HepG2 (cell line): ENCODE results near the gene ROCK1. TPM values are rescaled to one million over a fixed set of nuclear protein-coding genes. Genes with fewer than 3 reads are reported as not detected.

Experiments used
- ATAC-seq: fragments of 200-7000 bp; cut with Tn5 transposase; 3 replicates; pipeline ENCODE4 v1.9.1; 2020; ENCODE audit warnings: mild to moderate bottlenecking, moderate library complexity
- BruUV-seq: library from RNA; stranded (reverse); fragments of 400-500 nt; replicated peaks from 2 replicates; lab custom pipeline; 2021; lab: Mats Ljungman, UMichigan
- CTCF ChIA-PET: fragments of 300-600 bp; formaldehyde crosslinking; extraction: SDS; loops from one replicate; lab custom pipeline; 2021; ENCODE audit warnings: low total read pairs, inconsistent platforms, low intra/inter-chr PET ratio; lab: Yijun Ruan, JAX
- POLR2A ChIA-PET: fragments of 350-600 bp; sonication (Branson Sonifier 250); formaldehyde crosslinking; loops from one replicate; lab custom pipeline; 2020; ENCODE audit warnings: antibody characterized with exemption, inconsistent platforms; lab: Yijun Ruan, JAX
- DNase-seq: peaks from one replicate; pipeline ENCODE4 v3.0.0-alpha.2; 2015; ENCODE audit warnings: low spot score
- FAIRE-seq: peaks from 3 replicates; lab custom pipeline; 2011; peaks lifted over from hg19 to GRCh38; lab: Jason Lieb, UNC
- H2AFZ ChIP-seq: one replicate; pipeline ENCODE4 v1.6.1; 2011; ENCODE audit warnings: low read length, inconsistent platforms
- H3K27ac ChIP-seq: fragments of 300-600 bp; 3 replicates; pipeline ENCODE4 v1.8.0; 2011; ENCODE audit warnings: mixed run types, mild to moderate bottlenecking, mixed read lengths, low read length, inconsistent platforms; ENCODE audit not compliant: insufficient read depth; ENCODE audit errors: extremely low read length
- H3K27me3 ChIP-seq, 2 experiments: fragments of 200-600 bp in 1 of 2; 2 replicates in 1 of 2; 3 replicates in 1 of 2; pipeline versions ENCODE4 v1.6.0 to v1.8.0; 2011; ENCODE audit warnings: low read length in 2 of 2, mild to moderate bottlenecking in 2 of 2, moderate library complexity in 2 of 2, inconsistent platforms in 1 of 2; ENCODE audit not compliant: insufficient read depth in 2 of 2, control insufficient read depth in 1 of 2
- H3K36me3 ChIP-seq, 2 experiments: fragments of 200-600 bp in 1 of 2; replicated peaks in 1 of 2; 2 replicates in 1 of 2; 3 replicates in 1 of 2; pipeline versions ENCODE4 v1.5.1 to v1.8.0; 2011; ENCODE audit warnings: low read length in 2 of 2, inconsistent platforms in 1 of 2; ENCODE audit not compliant: insufficient read depth in 2 of 2, control insufficient read depth in 1 of 2
- H3K4me1 ChIP-seq: 2 replicates; pipeline ENCODE4 v1.5.1; 2012; ENCODE audit warnings: low read length, inconsistent platforms; ENCODE audit not compliant: insufficient read depth
- H3K4me2 ChIP-seq: 2 replicates; pipeline ENCODE4 v1.6.0; 2011; ENCODE audit warnings: low read depth, low read length, inconsistent platforms
- H3K4me3 ChIP-seq, 3 experiments: fragments of 200-600 bp in 1 of 3; sonication (generic), shearing (Covaris generic) in 1 of 3; replicated peaks in 1 of 3; 2 replicates each; pipeline ENCODE4 v1.5.1; 2011 to 2016; ENCODE audit warnings: low read length in 3 of 3, inconsistent platforms in 2 of 3, low read depth in 2 of 3, mild to moderate bottlenecking in 2 of 3, control low read depth in 1 of 3, mixed read lengths in 1 of 3; ENCODE audit not compliant: insufficient read depth in 1 of 3
- H3K79me2 ChIP-seq: one replicate; pipeline ENCODE4 v1.6.1; 2011; ENCODE audit warnings: low read length, inconsistent platforms; ENCODE audit not compliant: insufficient read depth
- H3K9ac ChIP-seq: 2 replicates; pipeline ENCODE4 v1.6.0; 2011; ENCODE audit warnings: mild to moderate bottlenecking, low read depth, low read length, inconsistent platforms; ENCODE audit not compliant: insufficient read depth
- H3K9me3 ChIP-seq: 2 replicates; pipeline ENCODE4 v1.5.1; 2012; ENCODE audit warnings: mild to moderate bottlenecking, low read length
- H4K20me1 ChIP-seq: 2 replicates; pipeline ENCODE4 v1.6.0; 2011; ENCODE audit warnings: inconsistent platforms, mild to moderate bottlenecking, low read length, moderate library complexity; ENCODE audit not compliant: insufficient read depth
- ZNF280D ChIP-seq: sonication (generic); formaldehyde crosslinking; IDR thresholded peaks from 2 replicates; pipeline ENCODE4 v1.5.1; 2020; ENCODE audit warnings: mild to moderate bottlenecking, missing genetic modification reagents
- ZNF326 ChIP-seq: sonication (generic); formaldehyde crosslinking; IDR thresholded peaks from 2 replicates; pipeline ENCODE4 v1.4.0; 2020; ENCODE audit warnings: missing genetic modification reagents, borderline replicate concordance
- ZNF562 ChIP-seq: sonication (generic); formaldehyde crosslinking; IDR thresholded peaks from 2 replicates; pipeline ENCODE4 v1.8.0; 2022; ENCODE audit warnings: missing genetic modification reagents, borderline replicate concordance
- ZSCAN5A ChIP-seq: sonication (generic); formaldehyde crosslinking; IDR thresholded peaks from 2 replicates; pipeline ENCODE4 v1.8.0; 2022; ENCODE audit warnings: mild to moderate bottlenecking, missing genetic modification reagents, borderline replicate concordance
- WGBS: methylation state at CpG from one replicate; pipeline ENCODE4 v1.1.6; 2017; ENCODE audit warnings: low lambda C conversion rate; 5-methylcytosine and 5-hydroxymethylcytosine counted together
- in situ Hi-C: cut with HindIII; loops from 2 replicates; pipeline ENCODE4 v1.10.0; 2017; ENCODE audit warnings: low pct_unique_long_range_greater_than_20kb; ENCODE audit not compliant: extremely low pct_ligation_motif_present
- intact Hi-C: fragments of 100-400 bp; cut with micrococcal nuclease; formaldehyde crosslinking; loops from one replicate; pipeline ENCODE4 v1.10.0; 2022; ENCODE audit not compliant: unreplicated experiment
- polyA plus RNA-seq, 8 experiments: library from polyadenylated mRNA; depleted of rRNA in 3 of 8; stranded (reverse) in 7 of 8; unstranded in 1 of 8; fragments of >200 nt; fragmentation: Illumina TruSeq in 4 of 8; extraction: Trizol in 4 of 8; gene quantifications; 2 replicates each; pipeline versions ENCODE4 v1.2.1 to v1.2.3, GENCODE V29; 2011 to 2016; ENCODE audit warnings: low read depth in 4 of 8, missing spikeins in 1 of 8, mixed read lengths in 1 of 8; ENCODE audit not compliant: insufficient read depth in 1 of 8
- total RNA-seq, 5 experiments: library from RNA; depleted of rRNA; stranded (reverse); fragments of >200 nt; fragmentation: Illumina TruSeq; extraction: Trizol; gene quantifications; 2 replicates each; pipeline ENCODE4 v1.2.3, GENCODE V29; 2016; ENCODE audit warnings: low read depth in 1 of 5

ROCK1 gene
- total and polyA plus RNA-seq, 2 of the 13 experiments (the other 11 are each of a cell fraction or from before 2014, with no cell fraction given) = 10.5 to 27.2 TPM

- Histone ChIP-seq H3K27me3 (no peaks in the 10 kb centered on the region), H4K20me1 (peaks cover 8% of the 10 kb centered on the region; the same call in 1 of the 2 replicates), H3K4me2 (no peak overlapping the region), H3K4me1 (peaks cover 16% of the 10 kb centered on the region), H3K9me3 (no peaks in the 10 kb centered on the region), H3K27ac (no peak overlapping the region), H3K4me3 (no peak overlapping the region), H3K79me2 (peaks cover 47% of the 10 kb centered on the region), H2AFZ (no peak overlapping the region), H3K9ac (no peak overlapping the region), H3K36me3 (no peaks in the 10 kb centered on the region)
- POLR2A ChIA-PET = no interaction called here
- no peak for TF ChIP-seq ZNF562 (CRISPR knock-in tag)
- no peak for TF ChIP-seq ZNF280D
- no peak for TF ChIP-seq ZNF326 (CRISPR knock-in tag)
- no peak for TF ChIP-seq ZSCAN5A (CRISPR knock-in tag)
- DNase-seq (no peak), ATAC-seq (no peak), FAIRE-seq (no peak)
- CTCF ChIA-PET = no interaction called here
- BruUV-seq = no TSS peak
- WGBS = 93% methylated on average over 3 of the region's 3 CpGs
- intact Hi-C loops (no loop called here), in situ Hi-C loops (no loop called here)
These were observed 37.0 kb downstream of the ROCK1 start for GRCh38 chr18:21074336-21075323.
